Measurements from ENCODE around the gene SPSB1. TPM values are rescaled to one million over a fixed set of nuclear protein-coding genes. Genes with fewer than 3 reads are reported as not detected.

Gene SPSB1
- polyA plus RNA-seq, 4 donors = 24.1 to 69.1 (median 32.6) TPM

GRCh38 chr1:9253004-9253403, 39.7 kb upstream of the SPSB1 start:
- Histone ChIP-seq H3K9me3 (ENCODE audit: control insufficient read depth in 2 of 2, insufficient read depth in 1 of 2, low read depth in 1 of 2, low read length in 1 of 2) (no peaks in the 10 kb centered on the region), H3K4me3 (ENCODE audit: low read depth in 1 of 3, low read length in 3 of 3) (no peak overlapping the region), H3K36me3 (ENCODE audit: control insufficient read depth in 3 of 3, insufficient read depth in 2 of 3, low read depth in 1 of 3, low read length in 3 of 3) (peaks cover 0 to 67% (median 2%) of the 10 kb centered on the region in 3 donors), H3K27me3 (ENCODE audit: control insufficient read depth in 3 of 3, insufficient read depth in 3 of 3, low read length in 3 of 3) (no peaks in the 10 kb centered on the region), H3K4me1 (ENCODE audit: control insufficient read depth in 3 of 3, insufficient read depth in 2 of 3, low read depth in 1 of 3, low read length in 2 of 3) (peaks cover 4 to 51% (median 6%) of the 10 kb centered on the region in 3 donors), H3K27ac (ENCODE audit: low read depth in 1 of 3, low read length in 2 of 3) (no peak overlapping the region)
- WGBS, 3 donors = 21 to 61% (median 41%) methylated on average over 8 of the region's 8 CpGs
- DNase-seq (peak; percentile 54 to 80), FAIRE-seq (no peak)

- 62 to 79% (median 77%) methylated on average over 10 of the region's 10 CpGs for WGBS, 3 donors
- H3K27ac ChIP-seq (ENCODE audit: low read depth in 1 of 3, low read length in 2 of 3) = no peak overlapping the region
Observed at GRCh38 chr1:9253453-9254105, 39.1 kb upstream of the SPSB1 start.

GRCh38 chr1:9256332-9256731, 36.4 kb upstream of the SPSB1 start:
- Histone ChIP-seq H3K27me3 (ENCODE audit: control insufficient read depth in 3 of 3, insufficient read depth in 3 of 3, low read length in 3 of 3) (no peaks in the 10 kb centered on the region), H3K36me3 (ENCODE audit: control insufficient read depth in 3 of 3, insufficient read depth in 2 of 3, low read depth in 1 of 3, low read length in 3 of 3) (peaks cover 0 to 44% (median 2%) of the 10 kb centered on the region in 3 donors), H3K4me1 (ENCODE audit: control insufficient read depth in 3 of 3, insufficient read depth in 2 of 3, low read depth in 1 of 3, low read length in 2 of 3) (peaks cover 0 to 19% (median 4%) of the 10 kb centered on the region in 3 donors), H3K9me3 (ENCODE audit: control insufficient read depth in 2 of 2, insufficient read depth in 1 of 2, low read depth in 1 of 2, low read length in 1 of 2) (no peaks in the 10 kb centered on the region), H3K4me3 (ENCODE audit: low read depth in 1 of 3, low read length in 3 of 3) (no peak overlapping the region), H3K27ac (ENCODE audit: low read depth in 1 of 3, low read length in 2 of 3) (no peak overlapping the region)
- no peak for DNase-seq
- FAIRE-seq = no peak
- 91 to 94% (median 94%) methylated on average over 7 of the region's 7 CpGs for WGBS, 3 donors

More at GRCh38 chr1:9253453-9254105, 39.1 kb upstream of the SPSB1 start:
- Histone ChIP-seq H3K4me1 (ENCODE audit: control insufficient read depth in 3 of 3, insufficient read depth in 2 of 3, low read depth in 1 of 3, low read length in 2 of 3) (peaks cover 4 to 47% (median 6%) of the 10 kb centered on the region in 3 donors), H3K9me3 (ENCODE audit: control insufficient read depth in 2 of 2, insufficient read depth in 1 of 2, low read depth in 1 of 2, low read length in 1 of 2) (no peaks in the 10 kb centered on the region), H3K27me3 (ENCODE audit: control insufficient read depth in 3 of 3, insufficient read depth in 3 of 3, low read length in 3 of 3) (no peaks in the 10 kb centered on the region), H3K36me3 (ENCODE audit: control insufficient read depth in 3 of 3, insufficient read depth in 2 of 3, low read depth in 1 of 3, low read length in 3 of 3) (peaks cover 0 to 62% (median 2%) of the 10 kb centered on the region in 3 donors), H3K4me3 (ENCODE audit: low read depth in 1 of 3, low read length in 3 of 3) (no peak overlapping the region)
- FAIRE-seq = no peak
- no peak for DNase-seq

- WGBS, 3 donors = 95 to 97% (median 96%) methylated on average over 22 of the region's 22 CpGs
- Histone ChIP-seq H3K4me1 (ENCODE audit: control insufficient read depth in 3 of 3, insufficient read depth in 2 of 3, low read depth in 1 of 3, low read length in 2 of 3) (peaks cover 0 to 9% (median 0%) of the 10 kb centered on the region in 3 donors), H3K27ac (ENCODE audit: low read depth in 1 of 3, low read length in 2 of 3) (no peak overlapping the region), H3K9me3 (ENCODE audit: control insufficient read depth in 2 of 2, insufficient read depth in 1 of 2, low read depth in 1 of 2, low read length in 1 of 2) (no peaks in the 10 kb centered on the region), H3K27me3 (ENCODE audit: control insufficient read depth in 3 of 3, insufficient read depth in 3 of 3, low read length in 3 of 3) (no peaks in the 10 kb centered on the region), H3K36me3 (ENCODE audit: control insufficient read depth in 3 of 3, insufficient read depth in 2 of 3, low read depth in 1 of 3, low read length in 3 of 3) (peaks cover 0 to 50% (median 5%) of the 10 kb centered on the region in 3 donors), H3K4me3 (ENCODE audit: low read depth in 1 of 3, low read length in 3 of 3) (no peak overlapping the region)
- no peak for DNase-seq
- FAIRE-seq = no peak
Observed at GRCh38 chr1:9257851-9258250, 34.8 kb upstream of the SPSB1 start.

GRCh38 chr1:9258629-9259028, 34.1 kb upstream of the SPSB1 start:
- DNase-seq (no peak), FAIRE-seq (no peak)
- H3K4me1 ChIP-seq (ENCODE audit: control insufficient read depth in 3 of 3, insufficient read depth in 2 of 3, low read depth in 1 of 3, low read length in 2 of 3) = peaks cover 0 to 3% (median 0%) of the 10 kb centered on the region in 3 donors
- H3K4me3 ChIP-seq (ENCODE audit: low read depth in 1 of 3, low read length in 3 of 3) = no peak overlapping the region
- H3K27me3 ChIP-seq (ENCODE audit: control insufficient read depth in 3 of 3, insufficient read depth in 3 of 3, low read length in 3 of 3) = no peaks in the 10 kb centered on the region
- no peak overlapping the region for H3K27ac ChIP-seq (ENCODE audit: low read depth in 1 of 3, low read length in 2 of 3)
- WGBS, 3 donors = 97 to 99% (median 98%) methylated on average over 9 of the region's 9 CpGs
- peaks cover 0 to 57% (median 11%) of the 10 kb centered on the region in 3 donors for H3K36me3 ChIP-seq (ENCODE audit: control insufficient read depth in 3 of 3, insufficient read depth in 2 of 3, low read depth in 1 of 3, low read length in 3 of 3)
- H3K9me3 ChIP-seq (ENCODE audit: control insufficient read depth in 2 of 2, insufficient read depth in 1 of 2, low read depth in 1 of 2, low read length in 1 of 2) = no peaks in the 10 kb centered on the region

- FAIRE-seq (no peak), DNase-seq (no peak)
- H3K4me3 ChIP-seq (ENCODE audit: low read depth in 1 of 3, low read length in 3 of 3) = no peak overlapping the region
- H3K27me3 ChIP-seq (ENCODE audit: control insufficient read depth in 3 of 3, insufficient read depth in 3 of 3, low read length in 3 of 3) = no peaks in the 10 kb centered on the region
- WGBS, 3 donors = 94 to 97% (median 96%) methylated on average over 20 of the region's 20 CpGs
- no peak overlapping the region for H3K27ac ChIP-seq (ENCODE audit: low read depth in 1 of 3, low read length in 2 of 3)
- H3K36me3 ChIP-seq (ENCODE audit: control insufficient read depth in 3 of 3, insufficient read depth in 2 of 3, low read depth in 1 of 3, low read length in 3 of 3) = peaks cover 0 to 67% (median 12%) of the 10 kb centered on the region in 3 donors
- H3K4me1 ChIP-seq (ENCODE audit: control insufficient read depth in 3 of 3, insufficient read depth in 2 of 3, low read depth in 1 of 3, low read length in 2 of 3) = no peaks in the 10 kb centered on the region
- H3K9me3 ChIP-seq (ENCODE audit: control insufficient read depth in 2 of 2, insufficient read depth in 1 of 2, low read depth in 1 of 2, low read length in 1 of 2) = no peaks in the 10 kb centered on the region
Observed at GRCh38 chr1:9260059-9260766, 32.5 kb upstream of the SPSB1 start.

- Histone ChIP-seq H3K9me3 (ENCODE audit: control insufficient read depth in 2 of 2, insufficient read depth in 1 of 2, low read depth in 1 of 2, low read length in 1 of 2) (no peaks in the 10 kb centered on the region), H3K36me3 (ENCODE audit: control insufficient read depth in 3 of 3, insufficient read depth in 2 of 3, low read depth in 1 of 3, low read length in 3 of 3) (peaks cover 0 to 70% (median 10%) of the 10 kb centered on the region in 3 donors)
Observed at GRCh38 chr1:9261496-9261895, 31.2 kb upstream of the SPSB1 start.

GRCh38 chr1:9262096-9262986, 30.4 kb upstream of the SPSB1 start:
- Histone ChIP-seq H3K4me1 (ENCODE audit: control insufficient read depth in 3 of 3, insufficient read depth in 2 of 3, low read depth in 1 of 3, low read length in 2 of 3) (peaks cover 0 to 8% (median 0%) of the 10 kb centered on the region in 3 donors), H3K27me3 (ENCODE audit: control insufficient read depth in 3 of 3, insufficient read depth in 3 of 3, low read length in 3 of 3) (no peaks in the 10 kb centered on the region), H3K9me3 (ENCODE audit: control insufficient read depth in 2 of 2, insufficient read depth in 1 of 2, low read depth in 1 of 2, low read length in 1 of 2) (no peaks in the 10 kb centered on the region), H3K4me3 (ENCODE audit: low read depth in 1 of 3, low read length in 3 of 3) (no peak overlapping the region), H3K36me3 (ENCODE audit: control insufficient read depth in 3 of 3, insufficient read depth in 2 of 3, low read depth in 1 of 3, low read length in 3 of 3) (peaks cover 0 to 73% (median 10%) of the 10 kb centered on the region in 3 donors), H3K27ac (ENCODE audit: low read depth in 1 of 3, low read length in 2 of 3) (no peak overlapping the region)
- DNase-seq = no peak
- FAIRE-seq = no peak
- 88 to 91% (median 89%) methylated on average over 28 to 33 of the region's 33 CpGs for WGBS, 3 donors

More at GRCh38 chr1:9261496-9261895, 31.2 kb upstream of the SPSB1 start:
- no peaks in the 10 kb centered on the region for H3K27me3 ChIP-seq (ENCODE audit: control insufficient read depth in 3 of 3, insufficient read depth in 3 of 3, low read length in 3 of 3)
- DNase-seq = no peak
- 86 to 92% (median 89%) methylated on average over 8 of the region's 8 CpGs for WGBS, 3 donors
- no peaks in the 10 kb centered on the region for H3K4me1 ChIP-seq (ENCODE audit: control insufficient read depth in 3 of 3, insufficient read depth in 2 of 3, low read depth in 1 of 3, low read length in 2 of 3)
- no peak overlapping the region for H3K4me3 ChIP-seq (ENCODE audit: low read depth in 1 of 3, low read length in 3 of 3)
- H3K27ac ChIP-seq (ENCODE audit: low read depth in 1 of 3, low read length in 2 of 3) = no peak overlapping the region
- FAIRE-seq = no peak
